SIG-M5 treated with dmso at 0.1 percent for 504 hours (cell line): ENCODE data around the gene ARHGEF28.

Experiments used
- DNase-seq: peaks from one replicate; lab custom pipeline; 2025; ENCODE audit not compliant: unreplicated experiment; lab: John Stamatoyannopoulos, UW

The ARHGEF28 gene

DNA sequence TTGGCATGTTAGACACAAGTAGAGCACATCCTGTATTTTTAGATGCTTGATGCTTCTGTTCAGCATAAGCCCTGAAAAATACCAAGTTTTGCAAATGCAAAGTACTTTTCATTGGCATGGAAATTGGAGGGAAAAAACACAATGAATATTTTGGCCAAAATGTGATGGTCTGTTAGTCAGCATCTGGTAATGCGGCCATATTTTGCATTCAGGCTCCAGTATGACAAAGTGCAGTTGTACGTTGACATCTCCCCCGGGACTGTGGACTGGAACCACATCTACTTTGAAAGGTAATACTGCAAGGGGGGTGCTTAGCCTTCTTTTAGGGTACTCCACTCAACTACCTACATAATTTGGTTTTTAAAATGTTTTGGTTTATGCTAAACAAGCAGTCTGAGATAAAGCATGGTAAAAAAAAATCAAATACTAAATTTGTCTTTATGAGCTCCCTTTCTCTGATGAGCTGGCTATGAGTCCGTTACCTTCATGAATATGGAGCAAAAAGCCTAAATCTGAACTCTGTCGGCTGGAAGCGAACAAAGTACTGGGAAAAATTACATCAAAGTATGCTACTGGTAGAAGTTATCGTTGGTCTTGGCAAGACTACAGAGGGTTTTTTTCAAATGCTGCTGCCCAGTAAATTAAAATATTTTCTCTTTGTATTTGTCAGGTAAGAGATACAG lies 297.0 kb downstream of the ARHGEF28 start:
- no peak for DNase-seq

DNA sequence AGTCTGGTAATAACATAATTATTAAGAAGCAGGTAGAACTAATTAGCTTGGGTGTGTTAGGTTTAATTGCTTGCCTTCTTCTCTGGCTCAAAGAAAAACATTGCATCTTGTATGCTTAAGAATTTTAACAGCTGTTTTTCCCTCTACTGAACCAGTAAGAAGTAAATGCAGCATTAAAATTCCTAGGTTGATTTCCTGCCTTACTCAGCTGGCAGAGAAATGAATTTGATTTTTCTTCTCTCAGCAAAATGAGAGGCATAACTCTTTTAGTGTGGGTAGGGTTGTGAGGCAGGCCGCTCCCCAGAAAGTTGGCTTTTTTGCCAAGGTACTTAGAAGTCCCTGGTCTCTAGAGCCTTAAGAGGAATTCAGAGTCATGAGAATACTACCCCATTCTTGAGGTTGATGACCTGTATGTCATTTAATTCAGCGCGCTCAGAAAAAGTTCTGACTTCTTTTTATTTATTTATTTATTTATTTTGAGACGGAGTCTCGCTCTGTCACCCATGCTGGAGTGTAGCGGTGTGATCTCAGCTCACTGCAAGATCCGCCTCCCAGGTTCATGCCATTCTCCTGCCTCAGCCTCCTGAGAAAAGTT lies 302.6 kb downstream of the ARHGEF28 start:
- no peak for DNase-seq

DNA sequence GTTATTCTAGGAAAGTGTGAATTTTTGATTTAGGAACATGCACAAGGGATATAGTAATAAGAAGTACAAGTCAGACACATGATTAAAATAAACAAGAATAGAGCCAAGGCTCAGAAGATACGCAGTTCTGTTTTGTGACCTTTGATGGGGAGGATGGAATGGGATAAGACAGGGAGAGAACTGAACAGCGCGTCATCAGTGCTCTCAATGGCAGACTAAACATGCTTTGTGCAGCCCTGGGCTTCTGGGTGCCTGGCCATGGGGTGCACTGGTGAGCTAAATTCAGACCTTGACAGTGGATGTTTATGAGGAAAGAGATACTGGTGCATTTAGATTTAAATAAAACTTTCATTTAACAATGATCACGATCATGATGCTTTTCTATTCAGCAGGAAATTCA lies 309.7 kb downstream of the ARHGEF28 start:
- no peak for DNase-seq

- DNase-seq: no peak
Measured at GRCh38 chr5:73938280-73938937, 312.4 kb downstream of the ARHGEF28 start.

DNA sequence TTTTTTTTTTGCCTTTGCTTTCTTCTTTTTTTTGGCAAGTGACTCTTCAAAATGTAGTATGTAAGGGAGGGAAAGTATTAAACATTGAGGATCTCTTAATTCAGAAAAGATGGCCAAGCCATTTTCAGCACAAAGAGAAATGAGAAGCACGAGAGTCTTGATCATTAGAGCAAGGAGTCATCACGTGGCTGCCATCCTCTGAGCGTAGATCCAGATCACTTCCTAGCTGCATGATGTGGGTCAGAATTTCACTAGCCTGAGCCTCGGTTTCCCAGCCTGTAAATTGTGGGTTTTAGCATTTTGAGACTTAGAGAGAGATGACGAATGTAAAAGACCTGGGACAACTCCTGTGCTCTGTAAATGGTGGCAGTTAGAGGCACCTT lies 312.9 kb downstream of the ARHGEF28 start:
- no peak for DNase-seq

DNA sequence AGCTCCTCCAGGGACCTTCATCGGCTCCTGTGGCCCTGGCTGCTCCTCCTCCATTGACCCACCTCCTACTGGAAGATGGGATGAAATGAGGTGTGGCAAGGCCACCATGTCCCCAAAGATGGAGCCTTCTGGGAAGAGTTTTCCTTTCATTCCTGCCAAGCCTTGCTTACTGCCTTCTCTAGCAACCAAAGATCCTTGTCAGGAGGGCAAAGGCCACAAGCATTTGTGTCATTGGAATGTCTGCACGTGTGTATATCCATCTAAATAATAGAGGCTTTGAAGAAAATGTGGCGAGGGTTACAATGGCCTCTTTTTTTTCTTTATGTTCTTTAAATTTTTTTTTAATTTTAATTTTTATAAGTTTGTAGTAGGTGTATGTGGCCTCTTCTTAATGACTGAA lies 313.6 kb downstream of the ARHGEF28 start:
- DNase-seq: no peak

DNA sequence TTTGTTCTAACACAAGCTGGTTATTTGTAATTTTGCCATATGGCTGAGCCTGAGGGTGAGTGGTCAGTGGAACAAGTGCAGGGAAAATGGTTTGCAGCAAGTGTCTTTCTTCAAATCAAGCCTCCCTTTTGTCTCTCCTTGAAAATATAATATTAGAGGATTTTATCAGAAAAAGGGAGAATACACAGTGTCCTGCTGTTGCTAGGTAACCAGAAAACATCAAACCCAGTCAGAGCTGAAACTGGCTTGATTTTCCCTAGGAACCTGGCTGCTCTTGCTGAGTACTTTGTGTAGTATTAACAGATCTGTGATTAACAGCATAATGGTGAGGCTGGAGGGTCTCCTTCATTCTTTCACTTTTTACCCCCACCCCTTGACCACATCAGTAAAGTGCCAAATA lies 314.0 kb downstream of the ARHGEF28 start:
- no peak for DNase-seq

DNA sequence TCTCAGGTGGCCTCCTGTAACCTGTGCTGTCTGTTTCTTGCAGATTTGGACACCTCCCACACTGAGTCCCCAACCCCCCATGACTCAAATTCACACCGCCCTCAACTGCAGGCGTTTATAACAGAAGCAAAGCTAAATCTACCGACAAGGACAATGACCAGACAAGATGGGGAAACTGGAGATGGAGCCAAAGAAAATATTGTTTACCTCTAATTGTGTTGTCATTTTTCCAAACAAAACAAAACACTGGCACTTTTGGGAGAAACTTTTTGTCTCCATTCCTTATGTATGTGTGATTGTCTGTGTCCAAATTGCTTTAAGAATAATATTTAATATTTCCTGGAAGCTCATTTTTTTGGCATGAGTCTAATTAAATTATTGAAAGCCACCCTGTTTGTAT lies 314.8 kb downstream of the ARHGEF28 start:
- DNase-seq: no peak

GRCh38 chr5:73942783-73943182 lies 316.8 kb downstream of the ARHGEF28 start:
- no peak for DNase-seq

DNA sequence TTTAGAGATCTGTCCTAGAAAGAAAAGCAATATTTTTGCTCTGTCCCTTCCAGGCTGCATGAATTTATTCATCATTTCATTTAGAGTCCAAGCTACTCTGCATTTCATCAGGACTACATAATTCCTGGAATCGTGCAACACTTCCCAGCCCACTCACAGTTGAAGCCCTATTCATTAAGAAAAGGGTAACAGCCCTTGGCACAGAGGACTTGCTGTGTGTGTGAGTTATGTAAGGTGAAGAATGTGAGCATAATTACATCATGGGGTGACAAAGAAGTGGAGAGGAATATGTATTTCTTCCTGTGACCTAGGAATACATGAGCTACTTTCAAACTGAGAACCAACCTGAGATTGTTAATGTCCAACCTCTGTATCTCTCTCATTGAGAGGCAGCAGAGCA lies 317.4 kb downstream of the ARHGEF28 start:
- DNase-seq: no peak

- no peak for DNase-seq
Measured at GRCh38 chr5:73944581-73944980, 318.6 kb downstream of the ARHGEF28 start.

GRCh38 chr5:73945505-73945904 lies 319.5 kb downstream of the ARHGEF28 start:
- DNase-seq: no peak

DNA sequence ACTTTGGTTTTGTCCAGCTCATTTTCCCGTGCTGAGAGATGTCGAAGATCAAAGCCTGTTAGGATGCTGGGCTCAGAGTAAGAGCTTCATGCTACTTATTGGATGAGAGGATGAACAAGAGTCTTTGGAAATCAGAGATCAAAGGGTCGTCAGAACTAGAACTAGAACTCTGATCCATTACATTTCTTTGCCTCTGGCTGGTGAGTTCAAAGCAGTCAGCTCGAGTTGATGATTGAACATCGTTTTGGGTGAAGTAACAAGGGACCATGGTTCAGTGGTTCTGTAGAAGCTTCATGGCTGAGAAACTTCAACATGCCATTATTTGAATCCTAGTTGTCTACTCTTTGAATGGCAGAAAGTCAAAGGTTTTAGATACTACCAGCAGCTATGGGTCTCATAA lies 320.3 kb downstream of the ARHGEF28 start:
- DNase-seq: no peak

DNA sequence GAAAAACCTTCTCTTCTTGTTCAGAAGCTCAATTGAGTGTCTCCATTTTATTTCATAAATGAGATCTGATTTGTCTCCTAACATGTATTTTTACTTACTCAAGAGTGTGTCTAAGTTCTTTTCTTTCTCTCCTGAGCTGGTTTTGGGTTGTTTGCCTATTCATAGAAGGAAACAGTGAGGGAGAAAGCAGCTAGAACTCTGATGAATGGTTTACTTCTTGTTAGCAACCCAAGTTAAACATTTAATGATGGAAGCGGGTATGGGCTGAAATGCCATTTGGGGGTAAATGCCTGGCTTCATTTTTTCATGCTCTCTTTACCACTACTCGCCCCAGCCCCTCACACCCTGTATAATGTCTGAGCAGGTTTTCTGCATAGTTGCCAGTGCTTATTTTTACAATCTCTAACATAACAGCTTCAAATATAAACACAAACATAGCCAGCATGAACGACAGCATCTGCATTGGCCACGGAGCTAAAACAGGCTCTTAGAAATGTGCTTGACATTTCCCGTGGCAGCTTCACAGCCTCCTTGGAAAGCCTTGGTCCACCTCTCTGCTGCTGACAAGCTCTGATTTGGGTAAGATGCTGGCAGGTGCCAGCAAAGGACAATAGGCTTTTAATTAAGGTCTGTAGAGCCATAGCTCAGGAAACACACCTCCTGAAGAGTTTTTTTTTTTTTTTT lies 321.1 kb downstream of the ARHGEF28 start:
- DNase-seq: no peak

- DNase-seq: no peak
Measured at GRCh38 chr5:73947906-73948640, 322.1 kb downstream of the ARHGEF28 start.

DNA sequence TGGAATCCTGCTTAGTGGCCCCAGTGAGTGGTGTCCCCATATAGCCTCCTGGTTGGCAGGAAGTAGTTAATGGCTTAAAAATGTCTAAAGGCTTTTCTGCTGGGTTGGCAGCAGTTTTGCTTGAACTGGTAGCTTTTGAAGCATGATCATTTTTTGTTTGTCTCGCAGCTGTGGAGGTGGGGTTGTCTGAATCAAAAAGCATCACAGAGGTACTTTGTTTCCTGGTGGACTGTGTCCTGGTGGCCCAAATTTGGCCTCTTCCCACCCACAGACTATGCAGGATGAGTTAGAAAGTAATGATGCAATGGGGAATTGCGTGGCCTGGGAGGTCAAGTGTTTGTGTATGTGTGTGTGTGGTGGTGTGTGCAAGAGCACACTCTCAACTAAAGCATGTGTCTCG lies 322.7 kb downstream of the ARHGEF28 start:
- no peak for DNase-seq

DNA sequence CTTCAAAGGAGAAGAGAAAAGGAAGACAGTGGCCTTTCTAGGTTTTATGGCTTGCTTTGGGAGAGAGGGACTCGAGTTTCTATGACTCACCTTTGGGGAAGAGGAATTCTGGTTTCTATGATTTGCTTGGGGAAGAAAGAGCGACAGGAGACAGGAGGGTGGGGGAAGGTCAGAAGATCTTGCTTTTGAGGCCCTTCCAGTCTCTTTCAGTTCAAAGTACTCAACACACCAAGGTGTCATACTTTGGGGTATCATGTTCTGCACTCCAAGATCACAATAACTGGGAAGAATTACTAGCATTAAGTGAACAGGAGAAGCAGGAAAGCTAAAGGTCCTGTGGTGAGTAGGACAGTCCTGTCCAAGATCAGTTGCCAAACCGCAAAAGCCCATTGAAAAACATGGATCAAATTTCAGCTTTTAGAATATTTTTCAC lies 324.5 kb downstream of the ARHGEF28 start:
- DNase-seq: no peak

GRCh38 chr5:73950912-73951430 lies 325.0 kb downstream of the ARHGEF28 start:
- DNase-seq: no peak

DNA sequence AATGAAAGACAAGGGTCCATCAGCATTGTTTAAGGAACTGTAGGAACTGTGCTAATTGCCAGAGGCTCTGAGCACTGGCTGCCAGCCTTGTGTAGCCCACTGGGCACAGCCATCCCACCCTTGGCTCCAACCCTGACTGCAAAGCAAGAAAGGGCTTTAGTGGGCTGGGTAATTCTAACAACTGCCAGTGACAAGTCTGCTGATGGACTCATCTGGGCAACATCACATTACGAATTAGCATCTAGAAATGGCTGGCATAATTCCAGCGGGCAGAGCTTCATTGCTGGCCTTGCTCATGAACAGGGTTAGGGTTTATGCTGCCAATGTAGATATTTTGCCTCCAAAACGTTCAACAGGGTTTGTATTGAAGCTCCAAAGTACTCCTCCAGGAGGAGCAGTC lies 326.9 kb downstream of the ARHGEF28 start:
- DNase-seq: no peak

DNA sequence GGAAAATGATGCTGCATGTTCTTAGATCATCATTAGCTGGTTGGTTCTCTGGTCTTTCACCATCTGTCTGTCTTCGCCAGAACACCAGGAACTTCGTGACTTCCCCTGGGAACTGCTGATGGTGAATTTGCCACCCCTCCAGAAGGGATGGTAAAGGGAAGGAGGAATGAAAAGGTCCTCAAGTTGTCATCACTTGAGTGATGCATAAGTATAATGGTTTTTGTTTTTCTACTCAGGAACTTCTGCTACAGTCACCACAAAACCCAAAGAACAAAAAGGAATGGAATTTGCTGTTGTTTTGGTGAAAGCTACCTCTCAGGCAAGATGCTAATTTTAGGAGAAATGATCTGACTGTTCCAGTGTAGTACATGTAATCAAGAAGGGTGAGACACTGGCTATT lies 328.4 kb downstream of the ARHGEF28 start:
- no peak for DNase-seq

- DNase-seq: no peak
Measured at GRCh38 chr5:73955271-73955846, 329.4 kb downstream of the ARHGEF28 start.
